Measurements from ENCODE around the gene UCMA. TPM values are rescaled to one million over a fixed set of nuclear protein-coding genes. Genes with fewer than 3 reads are reported as not detected.

Gene UCMA
- total and polyA plus RNA-seq, 7 donors: 0.04 TPM; not detected in 6

GRCh38 chr10:13189961-13190360 lies 44.2 kb downstream of the UCMA start:
- intact Hi-C loops (cut with DNase I): no loop called here
- Histone ChIP-seq H3K27me3 (ENCODE audit: insufficient read depth in 3 of 3, low read length in 2 of 3) (no peaks in the 10 kb centered on the region), H3K4me3 (no peak overlapping the region), H3K36me3 (ENCODE audit: insufficient read depth in 1 of 2, low read depth in 1 of 2) (no peaks in the 10 kb centered on the region), H3K27ac (no peak overlapping the region), H3K9me3 (no peaks in the 10 kb centered on the region), H3K4me1 (peaks cover 10% of the 10 kb centered on the region)
- TF ChIP-seq CTCF (IDR thresholded peaks at IDR 0.05): no peak
- no peak for DNase-seq
- ATAC-seq: no peak
- WGBS, 3 donors: 74 to 79% (median 74%) methylated on average over 4 of the region's 4 CpGs

GRCh38 chr10:13188593-13188992 lies 45.6 kb downstream of the UCMA start:
- no peak for TF ChIP-seq CTCF (IDR thresholded peaks at IDR 0.05)
- Histone ChIP-seq H3K27me3 (ENCODE audit: insufficient read depth in 3 of 3, low read length in 2 of 3) (no peaks in the 10 kb centered on the region), H3K4me1 (peaks cover 15% of the 10 kb centered on the region), H3K9me3 (no peaks in the 10 kb centered on the region), H3K36me3 (ENCODE audit: insufficient read depth in 1 of 2, low read depth in 1 of 2) (no peaks in the 10 kb centered on the region), H3K27ac (no peak overlapping the region), H3K4me3 (no peak overlapping the region)
- ATAC-seq: no peak
- DNase-seq: peak in 1 of 2 donors; percentile 55
- WGBS, 3 donors: 87 to 96% (median 90%) methylated on average over 10 of the region's 10 CpGs
- intact Hi-C loops (cut with DNase I): no loop called here

- Histone ChIP-seq H3K27ac (no peak overlapping the region), H3K9me3 (no peaks in the 10 kb centered on the region), H3K4me1 (peaks cover 15% of the 10 kb centered on the region), H3K27me3 (ENCODE audit: insufficient read depth in 3 of 3, low read length in 2 of 3) (no peaks in the 10 kb centered on the region), H3K36me3 (ENCODE audit: insufficient read depth in 1 of 2, low read depth in 1 of 2) (no peaks in the 10 kb centered on the region), H3K4me3 (no peak overlapping the region)
- intact Hi-C loops (cut with DNase I): no loop called here
- DNase-seq (no peak), ATAC-seq (no peak)
- TF ChIP-seq CTCF (IDR thresholded peaks at IDR 0.05): no peak
- 96 to 100% (median 98%) methylated on average over 3 of the region's 3 CpGs for WGBS, 3 donors
Observed at GRCh38 chr10:13187135-13187534, 47.0 kb downstream of the UCMA start.

- WGBS, 3 donors: 31 to 57% (median 33%) methylated on average over 5 of the region's 5 CpGs
- Histone ChIP-seq H3K4me3 (peak overlapping the region; percentile 33), H3K27ac (peak overlapping the region; percentile 54), H3K4me1 (peaks cover 15% of the 10 kb centered on the region), H3K27me3 (ENCODE audit: insufficient read depth in 3 of 3, low read length in 2 of 3) (no peaks in the 10 kb centered on the region), H3K9me3 (no peaks in the 10 kb centered on the region), H3K36me3 (ENCODE audit: insufficient read depth in 1 of 2, low read depth in 1 of 2) (no peaks in the 10 kb centered on the region)
- DNase-seq (peak in 1 of 2 donors; percentile 59), ATAC-seq (peak; percentile 65 to 93 (median 90))
- intact Hi-C loops (cut with DNase I): no loop called here
- TF ChIP-seq CTCF (IDR thresholded peaks at IDR 0.05): no peak
Observed at GRCh38 chr10:13184730-13185514, 49.3 kb downstream of the UCMA start.

GRCh38 chr10:13184276-13184675 lies 49.9 kb downstream of the UCMA start:
- WGBS, 3 donors: 51 to 71% (median 57%) methylated on average over 2 of the region's 2 CpGs
- Histone ChIP-seq H3K27me3 (ENCODE audit: insufficient read depth in 3 of 3, low read length in 2 of 3) (no peaks in the 10 kb centered on the region), H3K36me3 (ENCODE audit: insufficient read depth in 1 of 2, low read depth in 1 of 2) (no peaks in the 10 kb centered on the region), H3K27ac (peak overlapping the region; percentile 20), H3K9me3 (no peaks in the 10 kb centered on the region), H3K4me1 (peaks cover 15% of the 10 kb centered on the region), H3K4me3 (no peak overlapping the region)
- ATAC-seq (no peak), DNase-seq (no peak)
- intact Hi-C loops (cut with DNase I): no loop called here
- TF ChIP-seq CTCF (IDR thresholded peaks at IDR 0.05): no peak

Measured in psoas muscle (tissue), 8 donors.